ENCODE measurements around the gene CDH4. TPM values are rescaled to one million over a fixed set of nuclear protein-coding genes. Genes with fewer than 3 reads are reported as not detected.

Gene CDH4
- polyA plus RNA-seq, 4 donors = 0.09 to 4.1 (median 0.25) TPM

- H3K27me3 ChIP-seq (ENCODE audit: control insufficient read depth in 3 of 3, insufficient read depth in 3 of 3, low read length in 3 of 3) = peaks cover 0 to 2% (median 0%) of the 10 kb centered on the region in 3 donors
- FAIRE-seq (no peak), DNase-seq (no peak)
- no peak overlapping the region for H3K27ac ChIP-seq (ENCODE audit: low read depth in 1 of 3, low read length in 2 of 3)
- H3K4me1 ChIP-seq (ENCODE audit: control insufficient read depth in 3 of 3, insufficient read depth in 2 of 3, low read depth in 1 of 3, low read length in 2 of 3) = no peaks in the 10 kb centered on the region
- 56 to 64% (median 62%) methylated on average over 12 of the region's 12 CpGs for WGBS, 3 donors
- no peak overlapping the region for H3K4me3 ChIP-seq (ENCODE audit: low read depth in 1 of 3, low read length in 3 of 3)
- H3K9me3 ChIP-seq (ENCODE audit: control insufficient read depth in 2 of 2, insufficient read depth in 1 of 2, low read depth in 1 of 2, low read length in 1 of 2) = no peaks in the 10 kb centered on the region
- H3K36me3 ChIP-seq (ENCODE audit: control insufficient read depth in 3 of 3, insufficient read depth in 2 of 3, low read depth in 1 of 3, low read length in 3 of 3) = no peaks in the 10 kb centered on the region
Observed at GRCh38 chr20:61353261-61354000, 101.4 kb downstream of the CDH4 start.

DNA sequence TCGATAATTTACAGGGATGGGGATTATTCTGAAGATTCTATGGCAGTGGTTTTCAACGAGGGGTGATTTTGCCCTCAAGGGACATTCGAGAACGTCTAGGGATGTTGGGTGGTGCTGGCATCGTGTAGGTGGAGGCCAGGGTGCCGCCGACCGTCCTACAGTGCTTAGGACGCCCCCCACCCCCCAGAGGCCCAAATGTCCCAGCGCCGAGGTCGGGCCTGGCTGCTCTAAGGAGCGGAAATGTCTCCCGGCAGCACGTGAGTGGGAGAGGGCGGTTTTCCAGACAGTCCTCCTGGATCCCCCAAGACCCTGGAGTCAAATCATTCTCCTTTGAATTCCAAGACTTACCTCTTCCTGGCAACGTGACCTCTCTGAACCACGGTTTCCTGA, 101.9 kb downstream of the CDH4 start:
- no peak for FAIRE-seq
- no peak for DNase-seq

DNA sequence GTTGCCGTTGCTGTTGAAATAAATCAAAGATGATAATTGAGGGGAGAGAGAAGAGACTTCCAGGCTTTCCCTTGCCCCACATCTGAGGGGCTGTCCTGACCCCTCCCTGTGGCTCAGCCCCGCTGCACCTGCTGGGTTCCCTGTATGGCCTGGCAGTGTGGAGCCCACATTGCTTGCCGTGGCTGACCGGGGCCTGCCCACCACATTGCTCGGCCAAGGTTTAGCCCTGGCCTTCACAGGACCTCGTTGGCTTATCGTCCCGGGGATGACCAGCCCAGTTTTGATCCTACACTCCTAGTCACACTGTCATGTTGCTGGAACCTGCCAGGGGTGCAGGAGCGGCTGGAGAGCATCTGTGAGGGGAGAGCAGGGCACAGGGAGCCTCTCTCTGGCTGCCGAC, 102.4 kb downstream of the CDH4 start:
- FAIRE-seq = no peak
- Histone ChIP-seq H3K36me3 (ENCODE audit: control insufficient read depth in 3 of 3, insufficient read depth in 2 of 3, low read depth in 1 of 3, low read length in 3 of 3) (no peaks in the 10 kb centered on the region), H3K27ac (ENCODE audit: low read depth in 1 of 3, low read length in 2 of 3) (no peak overlapping the region), H3K4me1 (ENCODE audit: control insufficient read depth in 3 of 3, insufficient read depth in 2 of 3, low read depth in 1 of 3, low read length in 2 of 3) (no peaks in the 10 kb centered on the region), H3K9me3 (ENCODE audit: control insufficient read depth in 2 of 2, insufficient read depth in 1 of 2, low read depth in 1 of 2, low read length in 1 of 2) (no peaks in the 10 kb centered on the region), H3K4me3 (ENCODE audit: low read depth in 1 of 3, low read length in 3 of 3) (no peak overlapping the region), H3K27me3 (ENCODE audit: control insufficient read depth in 3 of 3, insufficient read depth in 3 of 3, low read length in 3 of 3) (peaks cover 0 to 2% (median 0%) of the 10 kb centered on the region in 3 donors)
- 78 to 85% (median 82%) methylated on average over 10 of the region's 10 CpGs for WGBS, 3 donors
- DNase-seq = no peak

More for the DNA sequence above, 101.9 kb downstream of the CDH4 start:
- WGBS, 3 donors = 61 to 75% (median 72%) methylated on average over 18 of the region's 18 CpGs
- Histone ChIP-seq H3K36me3 (ENCODE audit: control insufficient read depth in 3 of 3, insufficient read depth in 2 of 3, low read depth in 1 of 3, low read length in 3 of 3) (no peaks in the 10 kb centered on the region), H3K9me3 (ENCODE audit: control insufficient read depth in 2 of 2, insufficient read depth in 1 of 2, low read depth in 1 of 2, low read length in 1 of 2) (no peaks in the 10 kb centered on the region), H3K4me1 (ENCODE audit: control insufficient read depth in 3 of 3, insufficient read depth in 2 of 3, low read depth in 1 of 3, low read length in 2 of 3) (no peaks in the 10 kb centered on the region), H3K27ac (ENCODE audit: low read depth in 1 of 3, low read length in 2 of 3) (no peak overlapping the region), H3K27me3 (ENCODE audit: control insufficient read depth in 3 of 3, insufficient read depth in 3 of 3, low read length in 3 of 3) (peaks cover 0 to 2% (median 0%) of the 10 kb centered on the region in 3 donors), H3K4me3 (ENCODE audit: low read depth in 1 of 3, low read length in 3 of 3) (no peak overlapping the region)

DNA sequence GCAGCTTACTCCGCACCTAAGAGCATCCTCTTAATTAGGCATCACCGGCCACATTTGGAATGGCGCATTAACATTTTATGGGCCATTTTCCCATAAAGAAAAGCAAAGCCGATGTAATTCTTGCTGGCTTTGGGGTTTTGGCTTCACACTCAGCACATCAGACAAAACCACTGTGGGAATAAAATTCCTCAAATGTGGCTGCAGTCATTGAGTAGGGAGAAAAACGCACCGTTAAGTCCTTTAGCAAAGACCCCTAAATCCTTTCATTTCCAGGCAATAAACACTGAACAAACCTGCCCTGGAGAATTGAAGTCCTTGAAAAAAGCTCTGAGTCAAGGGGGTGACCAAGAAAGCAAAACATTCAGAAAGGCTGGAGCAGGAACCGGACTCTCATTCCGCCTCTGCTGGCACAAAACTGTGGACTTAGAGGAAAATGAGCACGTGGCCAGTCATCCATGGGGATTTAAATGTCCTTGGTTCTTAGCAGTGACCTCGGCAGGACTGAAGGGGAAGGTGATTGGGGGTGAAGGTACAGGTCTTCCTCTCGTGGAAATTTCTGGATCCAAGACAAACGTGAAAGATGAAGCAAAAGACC, 102.9 kb downstream of the CDH4 start:
- H3K36me3 ChIP-seq (ENCODE audit: control insufficient read depth in 3 of 3, insufficient read depth in 2 of 3, low read depth in 1 of 3, low read length in 3 of 3) = no peaks in the 10 kb centered on the region
- DNase-seq = no peak
- no peaks in the 10 kb centered on the region for H3K9me3 ChIP-seq (ENCODE audit: control insufficient read depth in 2 of 2, insufficient read depth in 1 of 2, low read depth in 1 of 2, low read length in 1 of 2)
- FAIRE-seq = no peak
- H3K4me3 ChIP-seq (ENCODE audit: low read depth in 1 of 3, low read length in 3 of 3) = no peak overlapping the region
- peaks cover 0 to 2% (median 0%) of the 10 kb centered on the region in 3 donors for H3K27me3 ChIP-seq (ENCODE audit: control insufficient read depth in 3 of 3, insufficient read depth in 3 of 3, low read length in 3 of 3)
- 65 to 78% (median 69%) methylated on average over 12 of the region's 12 CpGs for WGBS, 3 donors
- no peaks in the 10 kb centered on the region for H3K4me1 ChIP-seq (ENCODE audit: control insufficient read depth in 3 of 3, insufficient read depth in 2 of 3, low read depth in 1 of 3, low read length in 2 of 3)
- no peak overlapping the region for H3K27ac ChIP-seq (ENCODE audit: low read depth in 1 of 3, low read length in 2 of 3)

GRCh38 chr20:61355585-61355984, 103.5 kb downstream of the CDH4 start:
- Histone ChIP-seq H3K4me1 (ENCODE audit: control insufficient read depth in 3 of 3, insufficient read depth in 2 of 3, low read depth in 1 of 3, low read length in 2 of 3) (no peaks in the 10 kb centered on the region), H3K27me3 (ENCODE audit: control insufficient read depth in 3 of 3, insufficient read depth in 3 of 3, low read length in 3 of 3) (peaks cover 0 to 2% (median 0%) of the 10 kb centered on the region in 3 donors), H3K36me3 (ENCODE audit: control insufficient read depth in 3 of 3, insufficient read depth in 2 of 3, low read depth in 1 of 3, low read length in 3 of 3) (no peaks in the 10 kb centered on the region), H3K9me3 (ENCODE audit: control insufficient read depth in 2 of 2, insufficient read depth in 1 of 2, low read depth in 1 of 2, low read length in 1 of 2) (no peaks in the 10 kb centered on the region), H3K4me3 (ENCODE audit: low read depth in 1 of 3, low read length in 3 of 3) (no peak overlapping the region), H3K27ac (ENCODE audit: low read depth in 1 of 3, low read length in 2 of 3) (no peak overlapping the region)
- WGBS, 3 donors = 74 to 87% (median 84%) methylated on average over 5 of the region's 5 CpGs
- FAIRE-seq (no peak), DNase-seq (no peak)

GRCh38 chr20:61356196-61356595, 104.1 kb downstream of the CDH4 start:
- no peaks in the 10 kb centered on the region for H3K36me3 ChIP-seq (ENCODE audit: control insufficient read depth in 3 of 3, insufficient read depth in 2 of 3, low read depth in 1 of 3, low read length in 3 of 3)
- DNase-seq (no peak), FAIRE-seq (no peak)
- WGBS, 3 donors = 44 to 64% (median 52%) methylated on average over 7 of the region's 7 CpGs
- no peaks in the 10 kb centered on the region for H3K4me1 ChIP-seq (ENCODE audit: control insufficient read depth in 3 of 3, insufficient read depth in 2 of 3, low read depth in 1 of 3, low read length in 2 of 3)
- peaks cover 0 to 2% (median 0%) of the 10 kb centered on the region in 3 donors for H3K27me3 ChIP-seq (ENCODE audit: control insufficient read depth in 3 of 3, insufficient read depth in 3 of 3, low read length in 3 of 3)
- no peak overlapping the region for H3K27ac ChIP-seq (ENCODE audit: low read depth in 1 of 3, low read length in 2 of 3)
- H3K4me3 ChIP-seq (ENCODE audit: low read depth in 1 of 3, low read length in 3 of 3) = no peak overlapping the region
- no peaks in the 10 kb centered on the region for H3K9me3 ChIP-seq (ENCODE audit: control insufficient read depth in 2 of 2, insufficient read depth in 1 of 2, low read depth in 1 of 2, low read length in 1 of 2)

- FAIRE-seq = no peak
- peaks cover 0 to 2% (median 0%) of the 10 kb centered on the region in 3 donors for H3K27me3 ChIP-seq (ENCODE audit: control insufficient read depth in 3 of 3, insufficient read depth in 3 of 3, low read length in 3 of 3)
- no peaks in the 10 kb centered on the region for H3K9me3 ChIP-seq (ENCODE audit: control insufficient read depth in 2 of 2, insufficient read depth in 1 of 2, low read depth in 1 of 2, low read length in 1 of 2)
- 80 to 86% (median 81%) methylated on average over 11 of the region's 11 CpGs for WGBS, 3 donors
- no peaks in the 10 kb centered on the region for H3K36me3 ChIP-seq (ENCODE audit: control insufficient read depth in 3 of 3, insufficient read depth in 2 of 3, low read depth in 1 of 3, low read length in 3 of 3)
- no peak overlapping the region for H3K27ac ChIP-seq (ENCODE audit: low read depth in 1 of 3, low read length in 2 of 3)
- no peak for DNase-seq
- H3K4me1 ChIP-seq (ENCODE audit: control insufficient read depth in 3 of 3, insufficient read depth in 2 of 3, low read depth in 1 of 3, low read length in 2 of 3) = no peaks in the 10 kb centered on the region
- no peak overlapping the region for H3K4me3 ChIP-seq (ENCODE audit: low read depth in 1 of 3, low read length in 3 of 3)
Observed at GRCh38 chr20:61357119-61357518, 105.1 kb downstream of the CDH4 start.

GRCh38 chr20:61359254-61359653, 107.2 kb downstream of the CDH4 start:
- no peaks in the 10 kb centered on the region for H3K27me3 ChIP-seq (ENCODE audit: control insufficient read depth in 3 of 3, insufficient read depth in 3 of 3, low read length in 3 of 3)
- H3K4me3 ChIP-seq (ENCODE audit: low read depth in 1 of 3, low read length in 3 of 3) = no peak overlapping the region
- WGBS, 3 donors = 77 to 83% (median 83%) methylated on average over 17 of the region's 17 CpGs
- FAIRE-seq (no peak), DNase-seq (no peak)
- no peaks in the 10 kb centered on the region for H3K9me3 ChIP-seq (ENCODE audit: control insufficient read depth in 2 of 2, insufficient read depth in 1 of 2, low read depth in 1 of 2, low read length in 1 of 2)
- H3K27ac ChIP-seq (ENCODE audit: low read depth in 1 of 3, low read length in 2 of 3) = no peak overlapping the region
- no peaks in the 10 kb centered on the region for H3K4me1 ChIP-seq (ENCODE audit: control insufficient read depth in 3 of 3, insufficient read depth in 2 of 3, low read depth in 1 of 3, low read length in 2 of 3)
- H3K36me3 ChIP-seq (ENCODE audit: control insufficient read depth in 3 of 3, insufficient read depth in 2 of 3, low read depth in 1 of 3, low read length in 3 of 3) = no peaks in the 10 kb centered on the region
